Coronary artery (tissue), 2 donors: Measurements from ENCODE around the gene NELFA.

Experiments
- DNase-seq: peaks from one replicate; pipeline ENCODE4 v3.0.0-alpha.2; 2017; ENCODE audit warnings: low spot score
- H3K27ac ChIP-seq, 2 donors: fragments of 200-600 bp; sonication (generic); one replicate each; pipeline ENCODE4 v1.5.1; 2016 to 2019
- H3K4me3 ChIP-seq: fragments of 200-600 bp; sonication (generic); 2 replicates; pipeline ENCODE4 v1.5.1; 2016; ENCODE audit warnings: mild to moderate bottlenecking, moderate library complexity
- CTCF ChIP-seq: fragments of 200-600 bp; sonication (generic); IDR thresholded peaks from one replicate; pipeline ENCODE4 v1.5.1; 2019; ENCODE audit warnings: antibody characterized with exemption

NELFA gene

GRCh38 chr4:1952058-1952700 lies 56.6 kb downstream of the NELFA start:
- TF ChIP-seq CTCF, result no peak
- DNase-seq, result no peak
- no peak overlapping the region for H3K27ac ChIP-seq
- H3K4me3 ChIP-seq, result no peak overlapping the region

- Histone ChIP-seq H3K27ac (no peak overlapping the region), H3K4me3 (no peak overlapping the region)
- no peak for TF ChIP-seq CTCF
- no peak for DNase-seq
Measured at GRCh38 chr4:1950369-1950768, 58.4 kb downstream of the NELFA start.

- no peak overlapping the region for H3K4me3 ChIP-seq
- DNase-seq, result no peak
- H3K27ac ChIP-seq, result no peak overlapping the region
- TF ChIP-seq CTCF, result no peak
Measured at GRCh38 chr4:1948892-1949436, 59.8 kb downstream of the NELFA start.

GRCh38 chr4:1948232-1948631 lies 60.5 kb downstream of the NELFA start:
- Histone ChIP-seq H3K27ac (no peak overlapping the region), H3K4me3 (no peak overlapping the region)
- DNase-seq, result no peak
- TF ChIP-seq CTCF, result no peak

DNA sequence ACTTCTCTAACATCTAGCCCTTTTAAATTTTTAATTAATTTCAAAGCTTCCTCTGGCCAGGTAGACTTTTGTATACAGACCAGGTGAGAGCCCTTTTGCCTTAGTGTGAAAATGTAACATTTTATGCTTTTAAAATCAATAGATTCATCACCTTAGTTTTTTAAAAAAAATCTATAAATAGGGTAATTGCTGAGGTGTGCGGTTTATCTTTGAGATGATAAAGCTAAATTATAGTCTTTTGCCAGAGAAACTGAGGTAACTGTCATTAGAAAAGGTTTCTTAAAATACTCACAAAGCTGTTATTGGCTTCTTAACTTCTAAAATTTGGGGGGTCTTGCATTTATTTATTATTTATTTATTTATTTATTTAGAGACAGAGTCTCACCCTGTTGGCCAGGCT lies 62.9 kb downstream of the NELFA start:
- TF ChIP-seq CTCF, result no peak
- Histone ChIP-seq H3K4me3 (no peak overlapping the region), H3K27ac (no peak overlapping the region)
- DNase-seq, result no peak

DNA sequence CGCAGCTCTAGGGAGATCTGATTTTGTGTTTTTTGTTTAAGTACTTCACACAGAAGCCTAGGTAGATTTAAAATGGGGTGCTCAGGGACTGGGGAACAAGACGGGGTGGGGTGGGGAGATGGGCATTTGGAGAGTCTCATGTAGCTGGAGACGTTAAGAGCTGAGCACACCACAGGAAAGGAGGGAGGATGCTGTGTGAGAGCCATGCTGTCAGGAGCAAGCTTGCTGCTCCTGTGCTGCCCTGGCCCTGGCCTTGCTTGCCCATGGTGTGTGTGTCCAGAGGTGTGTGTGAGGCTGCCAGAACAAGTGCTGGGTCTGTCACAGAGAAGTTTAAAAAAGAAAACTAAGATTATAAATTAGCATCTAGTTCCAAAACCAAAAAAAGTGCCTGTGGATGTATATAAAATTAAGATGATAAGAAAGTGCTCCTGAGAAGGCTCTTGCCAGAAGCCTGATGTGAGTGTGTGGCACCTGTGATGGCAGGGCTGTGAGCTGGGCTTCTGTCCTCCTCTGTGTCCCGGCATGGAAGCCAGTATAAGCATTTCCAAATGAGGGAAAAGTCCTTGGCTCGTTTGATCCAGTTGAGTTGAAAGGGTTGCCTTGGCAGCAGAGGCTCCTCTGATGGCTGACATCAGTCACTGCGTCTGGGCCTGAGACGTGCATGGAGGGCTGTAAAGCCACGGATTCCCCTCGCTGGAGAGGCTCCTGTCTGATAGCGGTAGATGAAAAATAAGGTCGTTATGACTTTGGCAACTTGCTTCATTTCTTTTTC lies 63.5 kb downstream of the NELFA start:
- no peak for TF ChIP-seq CTCF
- DNase-seq, result no peak

DNA sequence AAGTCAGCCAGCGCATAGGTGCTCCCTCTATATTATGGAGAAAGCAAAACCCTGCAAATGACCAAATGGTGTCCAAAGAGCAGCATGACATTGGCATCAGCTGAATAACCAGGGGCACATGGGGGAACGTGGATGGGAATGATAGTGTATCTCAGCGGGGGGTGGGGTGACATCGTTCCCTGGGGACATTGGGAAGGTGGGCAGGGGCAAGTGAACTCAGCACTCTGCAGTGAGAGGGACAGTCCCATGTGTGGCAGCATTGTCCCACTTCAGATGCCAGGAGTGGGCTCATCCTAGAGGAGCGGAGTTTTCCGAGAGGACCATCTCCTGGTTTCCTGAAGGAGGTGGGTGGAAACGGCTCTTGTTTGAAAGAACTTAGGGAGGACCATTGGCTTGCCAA lies 64.8 kb downstream of the NELFA start:
- TF ChIP-seq CTCF, result no peak
- no peak overlapping the region for H3K27ac ChIP-seq
- DNase-seq, result no peak

More for the DNA sequence above, 63.5 kb downstream of the NELFA start:
- Histone ChIP-seq H3K4me3 (no peak overlapping the region), H3K27ac (no peak overlapping the region)

More for the DNA sequence above, 64.8 kb downstream of the NELFA start:
- H3K4me3 ChIP-seq, result no peak overlapping the region
